ENCODE measurements around the gene DYNC1I1. TPM values are rescaled to one million over a fixed set of nuclear protein-coding genes. Genes with fewer than 3 reads are reported as not detected.
A peak's percentile ranks its signal among the peaks of the same experiment; 100 is the strongest.

Gene DYNC1I1
- total and polyA plus RNA-seq, 8 donors = 1.6 to 16.0 (median 9.6) TPM

DNA sequence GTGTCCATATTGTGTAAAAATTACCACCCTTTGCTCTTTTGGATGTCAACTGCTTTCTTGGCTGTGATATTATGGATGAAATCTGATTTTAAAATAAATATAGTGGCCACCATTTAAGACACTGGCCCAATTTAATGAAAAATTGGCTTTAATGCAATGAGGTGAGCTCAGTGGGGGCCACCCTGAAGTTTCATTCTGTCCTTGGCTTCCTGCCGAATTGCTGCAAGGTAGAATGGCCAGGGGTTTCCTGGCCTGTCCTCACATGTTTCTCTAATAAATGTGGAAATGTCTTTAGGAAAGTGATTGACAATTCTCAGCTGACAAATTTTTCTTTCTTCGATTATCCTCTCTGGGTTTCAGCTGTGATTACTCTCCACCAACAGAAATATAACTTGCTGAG is 36.0 kb downstream of the DYNC1I1 start:
- DNase-seq = no peak
- Histone ChIP-seq H3K9me3 (no peaks in the 10 kb centered on the region), H3K27me3 (no peaks in the 10 kb centered on the region), H3K4me3 (no peak overlapping the region), H3K27ac (no peak overlapping the region), H3K4me1 (no peaks in the 10 kb centered on the region), H3K36me3 (no peaks in the 10 kb centered on the region)
- TF ChIP-seq, protein P1, sequence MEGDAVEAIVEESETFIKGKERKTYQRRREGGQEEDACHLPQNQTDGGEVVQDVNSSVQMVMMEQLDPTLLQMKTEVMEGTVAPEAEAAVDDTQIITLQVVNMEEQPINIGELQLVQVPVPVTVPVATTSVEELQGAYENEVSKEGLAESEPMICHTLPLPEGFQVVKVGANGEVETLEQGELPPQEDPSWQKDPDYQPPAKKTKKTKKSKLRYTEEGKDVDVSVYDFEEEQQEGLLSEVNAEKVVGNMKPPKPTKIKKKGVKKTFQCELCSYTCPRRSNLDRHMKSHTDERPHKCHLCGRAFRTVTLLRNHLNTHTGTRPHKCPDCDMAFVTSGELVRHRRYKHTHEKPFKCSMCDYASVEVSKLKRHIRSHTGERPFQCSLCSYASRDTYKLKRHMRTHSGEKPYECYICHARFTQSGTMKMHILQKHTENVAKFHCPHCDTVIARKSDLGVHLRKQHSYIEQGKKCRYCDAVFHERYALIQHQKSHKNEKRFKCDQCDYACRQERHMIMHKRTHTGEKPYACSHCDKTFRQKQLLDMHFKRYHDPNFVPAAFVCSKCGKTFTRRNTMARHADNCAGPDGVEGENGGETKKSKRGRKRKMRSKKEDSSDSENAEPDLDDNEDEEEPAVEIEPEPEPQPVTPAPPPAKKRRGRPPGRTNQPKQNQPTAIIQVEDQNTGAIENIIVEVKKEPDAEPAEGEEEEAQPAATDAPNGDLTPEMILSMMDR (IDR thresholded peaks at IDR 0.05) = no peak
- intact Hi-C loops (cut with DNase I) = no loop called here
- ATAC-seq = no peak

DNA sequence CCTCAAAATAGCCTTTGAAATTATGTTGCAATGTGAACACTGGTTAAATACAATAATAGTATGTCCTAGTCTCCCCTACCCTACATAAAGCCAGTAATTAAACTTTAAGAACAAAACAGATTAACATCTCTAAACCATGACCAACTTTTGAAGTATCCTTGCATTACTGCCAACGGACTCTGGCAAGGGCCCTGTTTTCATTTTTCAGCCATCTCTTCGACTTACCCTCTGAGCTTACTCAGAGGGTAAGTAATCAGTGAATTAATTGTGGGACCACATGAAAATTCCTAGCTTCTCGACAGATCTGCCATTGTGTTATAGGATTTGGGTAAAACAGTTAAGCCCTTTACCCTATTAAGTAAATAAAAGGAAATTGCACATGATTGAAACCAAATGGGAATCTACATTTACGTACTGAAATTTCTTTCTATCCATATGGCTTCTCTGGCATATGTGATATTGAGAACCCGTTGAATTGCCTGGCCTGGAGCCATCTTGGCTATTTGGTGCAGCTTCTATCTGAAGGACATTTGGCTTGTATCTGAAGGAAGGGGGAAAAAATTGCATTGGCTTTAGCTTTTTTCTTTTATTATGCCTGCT is 39.6 kb downstream of the DYNC1I1 start:
- Histone ChIP-seq H3K4me3 (no peak overlapping the region), H3K4me1 (no peaks in the 10 kb centered on the region), H3K27me3 (no peaks in the 10 kb centered on the region), H3K27ac (no peak overlapping the region), H3K36me3 (no peaks in the 10 kb centered on the region), H3K9me3 (no peaks in the 10 kb centered on the region)
- ATAC-seq (no peak), DNase-seq (peak in 2 of 4 donors; percentile 78 to 89)
- intact Hi-C loops (cut with DNase I) = no loop called here
- TF ChIP-seq, protein P1 (IDR thresholded peaks at IDR 0.05) = no peak

DNA sequence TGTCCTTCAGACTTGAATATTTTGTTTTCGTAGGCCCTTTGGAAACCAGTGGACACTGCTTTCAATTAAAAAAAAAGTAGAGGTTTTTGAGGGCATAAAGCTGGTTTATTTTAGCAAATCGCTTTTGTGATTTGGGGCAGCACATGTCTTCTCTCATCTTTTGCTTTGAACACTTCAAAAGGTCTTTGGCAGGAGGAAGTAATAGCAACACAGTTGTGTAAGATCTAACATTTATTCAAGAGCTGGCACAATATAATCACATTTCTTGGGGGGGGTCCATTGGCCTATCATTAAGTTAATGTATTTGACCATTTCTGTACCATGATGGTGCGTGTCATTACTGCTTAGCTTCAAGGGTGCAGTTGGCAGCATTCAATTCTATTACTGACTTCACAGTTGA is 42.4 kb downstream of the DYNC1I1 start:
- ATAC-seq = no peak
- DNase-seq = no peak
- TF ChIP-seq, protein P1 (IDR thresholded peaks at IDR 0.05) = no peak

GRCh38 chr7:95817866-95818640 is 45.7 kb downstream of the DYNC1I1 start:
- intact Hi-C loops (cut with DNase I) = no loop called here

More for the DNA sequence above, 42.4 kb downstream of the DYNC1I1 start:
- no peaks in the 10 kb centered on the region for H3K27me3 ChIP-seq
- no peak overlapping the region for H3K27ac ChIP-seq
- no peaks in the 10 kb centered on the region for H3K36me3 ChIP-seq
- no peak overlapping the region for H3K4me3 ChIP-seq
- H3K9me3 ChIP-seq = no peaks in the 10 kb centered on the region
- H3K4me1 ChIP-seq = no peaks in the 10 kb centered on the region
- intact Hi-C loops (cut with DNase I) = no loop called here

DNA sequence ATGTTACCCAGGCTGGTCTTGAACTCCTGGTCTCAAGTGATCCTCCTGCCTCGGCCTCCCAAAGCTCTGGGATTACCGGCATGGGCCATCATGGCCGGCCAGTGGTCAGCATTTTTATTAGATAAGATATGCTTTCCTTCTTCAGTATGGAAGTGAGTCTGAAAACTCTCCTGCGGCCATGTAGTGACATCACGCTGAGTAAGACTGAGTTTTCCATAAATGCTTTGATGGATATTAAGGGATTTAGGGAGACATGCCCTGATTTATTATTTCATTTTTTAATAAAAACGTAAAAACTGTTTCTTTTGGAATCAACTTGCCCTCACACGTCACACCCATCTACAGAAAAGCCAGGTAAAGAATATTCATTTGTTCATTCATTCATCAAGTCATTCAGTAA is 48.4 kb downstream of the DYNC1I1 start:
- intact Hi-C loops (cut with DNase I) = no loop called here
- Histone ChIP-seq H3K4me3 (no peak overlapping the region), H3K9me3 (no peaks in the 10 kb centered on the region), H3K27me3 (no peaks in the 10 kb centered on the region), H3K27ac (no peak overlapping the region), H3K4me1 (no peaks in the 10 kb centered on the region), H3K36me3 (no peaks in the 10 kb centered on the region)
- TF ChIP-seq, protein P1 (IDR thresholded peaks at IDR 0.05) = no peak
- DNase-seq (no peak), ATAC-seq (no peak)

More at GRCh38 chr7:95817866-95818640, 45.7 kb downstream of the DYNC1I1 start:
- H3K36me3 ChIP-seq = no peaks in the 10 kb centered on the region
- TF ChIP-seq, protein P1 (IDR thresholded peaks at IDR 0.05) = no peak
- H3K4me3 ChIP-seq = no peak overlapping the region
- no peaks in the 10 kb centered on the region for H3K27me3 ChIP-seq
- H3K4me1 ChIP-seq = no peaks in the 10 kb centered on the region
- H3K9me3 ChIP-seq = no peaks in the 10 kb centered on the region
- DNase-seq = no peak
- no peak overlapping the region for H3K27ac ChIP-seq
- ATAC-seq = no peak
